Stimulated activated CD8-positive, alpha-beta memory T cell treated with anti-CD3 and anti-CD28 coated beads, Interleukin-4, amount 100 ng/mL, for 1 hour (primary cell): ENCODE measurements around the gene SH3TC2.

ENCODE experiments used
- DNase-seq, 2 donors: peaks; one replicate each; pipeline ENCODE4 v3.0.0-alpha.2; 2020; ENCODE audit warnings: low read depth in 2 of 2, low spot score in 1 of 2

SH3TC2 gene

GRCh38 chr5:149061341-149061740, 1.5 kb downstream of the SH3TC2 start:
- no peak for DNase-seq

- DNase-seq, result no peak
These were observed 2.5 kb downstream of the SH3TC2 start for GRCh38 chr5:149060325-149060724.

- no peak for DNase-seq
These were observed 6.2 kb downstream of the SH3TC2 start for GRCh38 chr5:149056616-149057165.

- no peak for DNase-seq
These were observed 8.4 kb downstream of the SH3TC2 start for GRCh38 chr5:149054416-149054815.

- DNase-seq, result no peak
These were observed 9.7 kb downstream of the SH3TC2 start for GRCh38 chr5:149053072-149053695.

GRCh38 chr5:149049371-149049781, 13.5 kb downstream of the SH3TC2 start:
- DNase-seq, result no peak

GRCh38 chr5:149048811-149049210, 14.1 kb downstream of the SH3TC2 start:
- DNase-seq, result no peak

GRCh38 chr5:149047462-149047861, 15.4 kb downstream of the SH3TC2 start:
- DNase-seq, result no peak

- DNase-seq, result no peak
These were observed 16.5 kb downstream of the SH3TC2 start for GRCh38 chr5:149046196-149046829.

GRCh38 chr5:149045089-149045460, 17.8 kb downstream of the SH3TC2 start:
- no peak for DNase-seq

- no peak for DNase-seq
These were observed 18.3 kb downstream of the SH3TC2 start for GRCh38 chr5:149044453-149045088.

- no peak for DNase-seq
These were observed 19.2 kb downstream of the SH3TC2 start for GRCh38 chr5:149043641-149044040.

GRCh38 chr5:149042865-149043264, 20.0 kb downstream of the SH3TC2 start:
- no peak for DNase-seq

GRCh38 chr5:149041242-149041641, 21.6 kb downstream of the SH3TC2 start:
- no peak for DNase-seq

GRCh38 chr5:149040421-149040820, 22.4 kb downstream of the SH3TC2 start:
- no peak for DNase-seq

GRCh38 chr5:149039506-149039905, 23.4 kb downstream of the SH3TC2 start:
- no peak for DNase-seq

GRCh38 chr5:149038336-149039080, 24.4 kb downstream of the SH3TC2 start:
- no peak for DNase-seq

GRCh38 chr5:149037817-149038216, 25.0 kb downstream of the SH3TC2 start:
- no peak for DNase-seq

- DNase-seq, result no peak
These were observed 25.9 kb downstream of the SH3TC2 start for GRCh38 chr5:149036970-149037369.

GRCh38 chr5:149036168-149036567, 26.7 kb downstream of the SH3TC2 start:
- DNase-seq, result no peak

- DNase-seq, result peak; percentile 7 to 44
These were observed 27.5 kb downstream of the SH3TC2 start for GRCh38 chr5:149035372-149035790.
